ENCODE measurements around the gene CCNY. TPM values are rescaled to one million over a fixed set of nuclear protein-coding genes. Genes with fewer than 3 reads are reported as not detected.

Gene CCNY
- total and polyA plus RNA-seq, 4 donors, result 25.5 to 95.9 (median 54.4) TPM

DNA sequence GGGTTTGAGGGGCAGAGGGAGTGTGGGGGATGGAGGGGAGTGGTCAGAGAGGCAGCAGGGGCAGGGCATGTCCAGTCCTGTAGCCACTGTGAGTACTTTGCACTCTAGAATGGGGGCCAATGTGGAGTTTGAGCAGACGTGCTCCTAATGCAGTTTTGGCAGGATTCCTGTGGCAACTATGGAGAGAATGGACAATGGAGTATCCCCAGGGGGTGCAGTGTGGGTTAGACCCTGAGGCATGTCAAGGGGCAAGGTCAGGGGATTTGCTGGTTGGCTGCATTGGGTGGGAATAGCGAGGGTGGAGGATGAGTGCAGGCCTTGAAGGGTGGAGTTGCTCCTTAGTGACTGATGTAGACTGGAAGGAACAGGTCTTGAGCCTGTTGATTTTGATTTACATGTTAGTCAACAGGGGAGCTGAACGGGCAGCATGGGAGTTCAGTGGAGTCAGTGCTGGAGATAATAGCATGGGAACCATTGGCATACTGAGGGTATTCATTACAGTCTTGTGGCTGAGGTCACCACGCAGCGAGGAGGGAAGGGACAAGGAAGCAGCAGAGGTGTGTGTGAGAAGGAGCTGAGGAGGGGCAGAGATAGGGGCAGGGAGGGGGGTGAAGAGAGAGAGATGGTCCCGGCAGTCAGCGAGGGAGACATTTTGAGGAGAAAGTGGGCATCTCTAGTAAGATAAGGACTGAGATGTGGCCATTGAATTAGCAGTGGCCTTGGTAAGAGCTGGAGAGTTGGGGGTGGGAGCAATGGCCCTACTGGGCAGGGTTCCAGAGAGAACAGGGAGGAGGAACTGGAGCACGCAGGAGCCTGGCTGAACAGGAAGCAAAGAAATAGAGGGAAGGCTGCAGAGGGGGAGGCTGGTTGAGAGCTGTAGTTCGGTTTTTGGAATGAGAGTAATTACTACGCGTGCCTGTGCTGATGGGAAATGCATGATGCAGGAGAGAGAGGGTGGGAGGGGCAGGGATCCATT, 112.7 kb downstream of the CCNY start:
- Histone ChIP-seq H3K4me3 (ENCODE audit: low read length in 2 of 2) (no peak overlapping the region), H3K9me3 (ENCODE audit: control insufficient read depth, low read length) (peaks cover 5% of the 10 kb centered on the region), H3K4me1 (ENCODE audit: control insufficient read depth in 1 of 2, insufficient read depth in 2 of 2, low read length in 2 of 2) (peaks cover 0 to 2% of the 10 kb centered on the region in 2 donors), H3K36me3 (ENCODE audit: control insufficient read depth in 1 of 2, insufficient read depth in 2 of 2, low read length in 1 of 2) (no peaks in the 10 kb centered on the region), H3K27ac (ENCODE audit: low read depth in 1 of 2, low read length in 2 of 2) (peak overlapping the region in 1 of 2 donors; percentile 14), H3K27me3 (ENCODE audit: control insufficient read depth in 1 of 2, insufficient read depth in 2 of 2, low read length in 1 of 2) (no peaks in the 10 kb centered on the region)
- 81 to 83% methylated on average over 11 of the region's 11 CpGs for WGBS, 2 donors
- ATAC-seq (ENCODE audit: low FRiP score), result no peak
- peak in 1 of 2 donors; percentile 76 for DNase-seq
- intact Hi-C loops (cut with DNase I), result no loop called here

GRCh38 chr10:35449944-35450343, 113.6 kb downstream of the CCNY start:
- ATAC-seq (ENCODE audit: low FRiP score) (no peak), DNase-seq (no peak)
- H3K36me3 ChIP-seq (ENCODE audit: control insufficient read depth in 1 of 2, insufficient read depth in 2 of 2, low read length in 1 of 2), result no peaks in the 10 kb centered on the region
- no peaks in the 10 kb centered on the region for H3K27me3 ChIP-seq (ENCODE audit: control insufficient read depth in 1 of 2, insufficient read depth in 2 of 2, low read length in 1 of 2)
- peaks cover 0 to 5% of the 10 kb centered on the region in 2 donors for H3K4me1 ChIP-seq (ENCODE audit: control insufficient read depth in 1 of 2, insufficient read depth in 2 of 2, low read length in 2 of 2)
- H3K9me3 ChIP-seq (ENCODE audit: control insufficient read depth, low read length), result no peaks in the 10 kb centered on the region
- H3K4me3 ChIP-seq (ENCODE audit: low read length in 2 of 2), result no peak overlapping the region
- 79 to 87% methylated on average over 5 of the region's 5 CpGs for WGBS, 2 donors
- H3K27ac ChIP-seq (ENCODE audit: low read depth in 1 of 2, low read length in 2 of 2), result no peak overlapping the region
- intact Hi-C loops (cut with DNase I), result no loop called here

DNA sequence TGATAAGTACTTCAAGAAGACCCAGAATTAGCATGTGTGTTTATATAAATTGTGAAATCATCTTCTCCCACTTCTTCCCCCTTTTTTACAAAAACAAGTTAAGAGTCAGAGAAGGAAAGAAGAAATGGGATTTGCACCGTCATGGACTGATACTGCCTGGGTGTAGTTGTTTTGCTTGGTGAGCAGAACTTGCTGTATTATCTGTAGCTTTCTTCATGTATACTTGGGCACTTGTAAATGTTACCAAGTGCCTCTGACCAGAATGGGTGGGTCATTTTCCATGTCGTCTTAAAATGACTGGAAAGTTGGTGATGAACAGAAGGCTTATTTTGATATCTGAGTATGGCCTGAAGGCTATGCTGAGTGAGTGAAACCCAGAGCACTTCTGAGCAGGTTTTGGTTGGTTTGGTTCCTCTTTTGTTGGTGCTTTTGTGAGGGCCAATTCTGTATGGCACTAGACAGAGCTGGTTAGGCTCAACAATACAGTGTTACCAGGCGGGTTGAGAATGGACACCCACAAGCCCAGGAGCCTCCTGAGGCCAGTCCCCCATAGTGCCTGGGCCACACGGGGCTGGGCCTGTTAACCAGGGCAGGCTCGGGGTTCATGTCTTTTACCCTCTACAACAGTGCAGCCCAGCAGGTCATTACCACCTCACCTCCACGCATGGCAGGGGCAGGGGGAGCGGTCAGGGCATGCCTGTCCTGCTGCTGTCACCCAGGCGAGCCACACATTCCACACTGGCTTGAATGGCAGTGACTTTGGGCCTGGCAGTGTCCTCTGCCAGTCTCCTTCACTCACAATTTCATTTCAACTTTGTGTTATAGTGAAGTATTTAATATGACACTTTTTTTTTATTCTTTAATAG, 115.1 kb downstream of the CCNY start:
- no peaks in the 10 kb centered on the region for H3K36me3 ChIP-seq (ENCODE audit: control insufficient read depth in 1 of 2, insufficient read depth in 2 of 2, low read length in 1 of 2)
- intact Hi-C loops (cut with DNase I), result no loop called here
- H3K27ac ChIP-seq (ENCODE audit: low read depth in 1 of 2, low read length in 2 of 2), result peak overlapping the region; percentile 0 to 76
- 73 to 74% methylated on average over 8 of the region's 8 CpGs for WGBS, 2 donors
- no peak for DNase-seq
- no peak overlapping the region for H3K4me3 ChIP-seq (ENCODE audit: low read length in 2 of 2)
- no peaks in the 10 kb centered on the region for H3K27me3 ChIP-seq (ENCODE audit: control insufficient read depth in 1 of 2, insufficient read depth in 2 of 2, low read length in 1 of 2)
- H3K4me1 ChIP-seq (ENCODE audit: control insufficient read depth in 1 of 2, insufficient read depth in 2 of 2, low read length in 2 of 2), result peaks cover 0 to 5% of the 10 kb centered on the region in 2 donors
- no peaks in the 10 kb centered on the region for H3K9me3 ChIP-seq (ENCODE audit: control insufficient read depth, low read length)
- peak; percentile 17 for ATAC-seq (ENCODE audit: low FRiP score)

DNA sequence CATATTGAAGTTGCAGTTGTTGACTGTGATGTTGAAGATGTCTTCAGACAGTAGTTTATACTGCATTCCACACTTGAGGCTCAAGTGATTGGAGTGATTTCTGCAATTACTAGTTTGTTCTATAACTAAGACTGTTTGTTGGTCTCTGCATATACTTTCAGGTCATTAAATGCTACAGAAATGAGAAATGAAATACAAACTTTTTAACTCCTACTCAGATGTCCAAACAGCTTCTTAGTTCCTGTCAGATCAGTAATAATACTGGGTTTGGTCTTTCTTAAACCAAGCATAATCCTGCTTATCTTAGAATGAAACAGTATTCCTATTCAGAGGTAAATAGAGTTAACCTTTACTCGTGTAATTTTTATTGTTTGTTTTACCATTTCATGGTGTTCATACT, 115.9 kb downstream of the CCNY start:
- WGBS, 2 donors, result 48 to 69% methylated on average over 1 of the region's 1 CpG
- DNase-seq (no peak), ATAC-seq (ENCODE audit: low FRiP score) (no peak)
- Histone ChIP-seq H3K27me3 (ENCODE audit: control insufficient read depth in 1 of 2, insufficient read depth in 2 of 2, low read length in 1 of 2) (no peaks in the 10 kb centered on the region), H3K4me3 (ENCODE audit: low read length in 2 of 2) (no peak overlapping the region), H3K4me1 (ENCODE audit: control insufficient read depth in 1 of 2, insufficient read depth in 2 of 2, low read length in 2 of 2) (peaks cover 0 to 5% of the 10 kb centered on the region in 2 donors), H3K9me3 (ENCODE audit: control insufficient read depth, low read length) (no peaks in the 10 kb centered on the region), H3K27ac (ENCODE audit: low read depth in 1 of 2, low read length in 2 of 2) (no peak overlapping the region), H3K36me3 (ENCODE audit: control insufficient read depth in 1 of 2, insufficient read depth in 2 of 2, low read length in 1 of 2) (no peaks in the 10 kb centered on the region)
- intact Hi-C loops (cut with DNase I), result no loop called here

DNA sequence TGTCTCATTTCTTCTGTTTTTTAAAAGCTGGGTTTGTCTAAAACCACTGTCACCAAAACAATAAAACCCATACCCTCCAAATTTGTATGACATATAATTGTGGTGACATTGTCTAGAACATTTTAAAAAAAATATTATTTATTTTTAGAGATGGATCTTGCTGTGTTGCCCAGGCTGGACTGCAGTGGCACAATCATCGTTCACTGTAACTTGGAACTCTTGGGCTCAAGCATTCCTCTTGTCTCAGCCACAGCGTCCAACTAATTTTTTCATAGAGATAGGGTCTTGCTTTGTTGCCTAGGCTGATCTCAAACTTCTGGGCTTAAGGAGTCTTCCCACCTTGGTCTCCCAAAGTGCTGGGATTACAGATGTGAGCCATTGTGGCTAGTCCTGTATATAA, 116.5 kb downstream of the CCNY start:
- DNase-seq (no peak), ATAC-seq (ENCODE audit: low FRiP score) (no peak)
- Histone ChIP-seq H3K4me1 (ENCODE audit: control insufficient read depth in 1 of 2, insufficient read depth in 2 of 2, low read length in 2 of 2) (peaks cover 0 to 4% of the 10 kb centered on the region in 2 donors), H3K27me3 (ENCODE audit: control insufficient read depth in 1 of 2, insufficient read depth in 2 of 2, low read length in 1 of 2) (no peaks in the 10 kb centered on the region), H3K36me3 (ENCODE audit: control insufficient read depth in 1 of 2, insufficient read depth in 2 of 2, low read length in 1 of 2) (no peaks in the 10 kb centered on the region), H3K27ac (ENCODE audit: low read depth in 1 of 2, low read length in 2 of 2) (no peak overlapping the region), H3K9me3 (ENCODE audit: control insufficient read depth, low read length) (no peaks in the 10 kb centered on the region), H3K4me3 (ENCODE audit: low read length in 2 of 2) (no peak overlapping the region)
- WGBS, 2 donors, result 66 to 67% methylated on average over 2 of the region's 2 CpGs
- intact Hi-C loops (cut with DNase I), result no loop called here

DNA sequence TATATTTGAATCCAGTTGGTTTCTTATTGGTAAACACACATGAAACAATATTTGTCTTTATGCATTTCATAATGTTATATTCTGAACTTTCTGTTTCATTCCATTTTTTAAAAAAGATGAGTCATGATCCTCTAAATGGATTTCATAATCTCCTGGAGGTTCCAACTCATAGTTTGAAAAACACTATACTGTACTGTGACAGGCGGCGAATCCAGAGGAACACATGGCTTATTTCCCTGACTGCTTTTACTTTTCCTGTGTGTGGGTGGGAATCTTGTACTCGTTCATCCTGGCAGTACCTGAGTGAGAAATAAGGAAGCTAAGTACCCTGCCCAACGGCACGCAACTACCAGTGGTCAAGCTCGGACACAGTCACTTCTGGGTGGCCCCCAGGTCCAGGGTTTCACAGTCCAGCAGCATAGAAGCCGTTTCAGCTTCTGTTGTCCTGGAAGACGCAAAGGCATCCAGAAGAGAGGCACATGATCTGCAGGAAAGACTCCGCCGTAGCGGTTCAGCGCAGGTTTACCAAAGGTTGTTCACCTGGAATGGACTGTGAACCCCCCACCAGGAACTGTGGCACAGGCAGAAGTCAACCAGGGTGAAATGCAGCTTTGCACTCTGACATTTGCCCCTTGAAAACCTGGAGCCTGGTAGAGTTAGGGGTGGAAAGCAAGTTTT, 117.7 kb downstream of the CCNY start:
- H3K4me3 ChIP-seq (ENCODE audit: low read length in 2 of 2), result no peak overlapping the region
- peak in 1 of 2 donors; percentile 67 for DNase-seq
- H3K36me3 ChIP-seq (ENCODE audit: control insufficient read depth in 1 of 2, insufficient read depth in 2 of 2, low read length in 1 of 2), result no peaks in the 10 kb centered on the region
- H3K27ac ChIP-seq (ENCODE audit: low read depth in 1 of 2, low read length in 2 of 2), result peak overlapping the region in 1 of 2 donors; percentile 12
- H3K9me3 ChIP-seq (ENCODE audit: control insufficient read depth, low read length), result no peaks in the 10 kb centered on the region
- peaks cover 0 to 3% of the 10 kb centered on the region in 2 donors for H3K4me1 ChIP-seq (ENCODE audit: control insufficient read depth in 1 of 2, insufficient read depth in 2 of 2, low read length in 2 of 2)
- no peaks in the 10 kb centered on the region for H3K27me3 ChIP-seq (ENCODE audit: control insufficient read depth in 1 of 2, insufficient read depth in 2 of 2, low read length in 1 of 2)
- intact Hi-C loops (cut with DNase I), result no loop called here
- WGBS, 2 donors, result 72 to 84% methylated on average over 12 of the region's 12 CpGs
- peak; percentile 80 for ATAC-seq (ENCODE audit: low FRiP score)

GRCh38 chr10:35456153-35456720, 119.9 kb downstream of the CCNY start:
- no peaks in the 10 kb centered on the region for H3K36me3 ChIP-seq (ENCODE audit: control insufficient read depth in 1 of 2, insufficient read depth in 2 of 2, low read length in 1 of 2)
- 94 to 97% methylated on average over 3 of the region's 3 CpGs for WGBS, 2 donors
- no peaks in the 10 kb centered on the region for H3K9me3 ChIP-seq (ENCODE audit: control insufficient read depth, low read length)
- DNase-seq (no peak), ATAC-seq (ENCODE audit: low FRiP score) (no peak)
- intact Hi-C loops (cut with DNase I), result no loop called here
- H3K27ac ChIP-seq (ENCODE audit: low read depth in 1 of 2, low read length in 2 of 2), result no peak overlapping the region
- no peaks in the 10 kb centered on the region for H3K27me3 ChIP-seq (ENCODE audit: control insufficient read depth in 1 of 2, insufficient read depth in 2 of 2, low read length in 1 of 2)
- H3K4me1 ChIP-seq (ENCODE audit: control insufficient read depth in 1 of 2, insufficient read depth in 2 of 2, low read length in 2 of 2), result peaks cover 0 to 3% of the 10 kb centered on the region in 2 donors
- no peak overlapping the region for H3K4me3 ChIP-seq (ENCODE audit: low read length in 2 of 2)

DNA sequence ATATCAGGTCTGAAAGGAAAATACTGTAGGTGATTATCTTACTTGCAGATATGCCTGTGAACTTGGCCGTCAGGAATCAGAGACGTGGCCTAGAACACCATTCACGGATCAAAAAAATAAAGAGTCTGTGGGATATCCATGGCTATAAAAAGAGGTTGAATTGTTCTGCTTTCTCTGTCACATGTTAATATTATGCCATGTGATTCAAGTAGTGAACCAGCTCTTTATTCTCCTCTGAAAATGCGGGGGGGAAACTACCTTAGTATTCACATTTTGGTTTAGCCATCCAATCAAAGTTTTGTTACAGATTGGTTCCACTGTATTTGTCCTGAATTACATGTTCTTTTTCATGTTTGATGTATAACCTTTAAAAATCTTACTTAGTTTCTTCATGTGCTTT, 120.5 kb downstream of the CCNY start:
- no peak overlapping the region for H3K27ac ChIP-seq (ENCODE audit: low read depth in 1 of 2, low read length in 2 of 2)
- ATAC-seq (ENCODE audit: low FRiP score) (no peak), DNase-seq (no peak)
- no peak overlapping the region for H3K4me3 ChIP-seq (ENCODE audit: low read length in 2 of 2)
- no peaks in the 10 kb centered on the region for H3K27me3 ChIP-seq (ENCODE audit: control insufficient read depth in 1 of 2, insufficient read depth in 2 of 2, low read length in 1 of 2)
- WGBS, 2 donors, result 95 to 96% methylated on average over 4 of the region's 4 CpGs
- H3K9me3 ChIP-seq (ENCODE audit: control insufficient read depth, low read length), result no peaks in the 10 kb centered on the region
- H3K36me3 ChIP-seq (ENCODE audit: control insufficient read depth in 1 of 2, insufficient read depth in 2 of 2, low read length in 1 of 2), result no peaks in the 10 kb centered on the region
- intact Hi-C loops (cut with DNase I), result no loop called here
- H3K4me1 ChIP-seq (ENCODE audit: control insufficient read depth in 1 of 2, insufficient read depth in 2 of 2, low read length in 2 of 2), result peaks cover 0 to 3% of the 10 kb centered on the region in 2 donors
